Heart right ventricle (tissue), 16 donors: ENCODE results near the gene NUP93. TPM values are rescaled to one million over a fixed set of nuclear protein-coding genes. Genes with fewer than 3 reads are reported as not detected.

Source experiments
- ATAC-seq, 8 donors: fragments of 200-7000 bp; cut with Tn5 transposase; one replicate each; pipeline ENCODE4 v1.9.1; 2020; ENCODE audit warnings: mild to moderate bottlenecking in 8 of 8, moderate library complexity in 8 of 8, moderate number of reproducible peaks in 1 of 8
- DNase-seq, 2 donors: peaks; one replicate each; pipeline ENCODE4 v3.0.0-alpha.2; 2020
- H3K27ac ChIP-seq, 10 donors: fragments of 200-600 bp; sonication (generic) in 2 of 10; one replicate each; pipeline versions ENCODE4 v1.5.0 to v1.8.0; 2020 to 2022; ENCODE audit warnings: mild to moderate bottlenecking in 3 of 10
- H3K27me3 ChIP-seq, 7 donors: fragments of 200-600 bp; one replicate each; pipeline ENCODE4 v1.8.0; 2021 to 2022; ENCODE audit warnings: mild to moderate bottlenecking in 2 of 7
- H3K36me3 ChIP-seq, 9 donors: fragments of 200-600 bp; sonication (generic) in 1 of 9; one replicate each; pipeline versions ENCODE4 v1.5.0 to v1.8.0; 2020 to 2022; ENCODE audit warnings: mild to moderate bottlenecking in 2 of 9
- H3K4me1 ChIP-seq, 9 donors: fragments of 200-600 bp; sonication (generic) in 1 of 9; one replicate each; pipeline versions ENCODE4 v1.5.0 to v1.8.0; 2020 to 2022; ENCODE audit warnings: mild to moderate bottlenecking in 4 of 9
- H3K4me3 ChIP-seq, 10 donors: fragments of 200-600 bp; sonication (generic) in 2 of 10; one replicate each; pipeline versions ENCODE4 v1.5.0 to v1.8.0; 2020 to 2022; ENCODE audit warnings: mild to moderate bottlenecking in 7 of 10, moderate library complexity in 2 of 10
- H3K9me3 ChIP-seq, 11 donors: fragments of 200-600 bp in 10 of 11; sonication (generic) in 2 of 11; one replicate each; pipeline versions ENCODE4 v1.5.0 to v1.8.0; 2013 to 2022; ENCODE audit warnings: mild to moderate bottlenecking in 2 of 11, control low read depth in 1 of 11, moderate library complexity in 1 of 11
- CTCF ChIP-seq, 9 donors: fragments of 200-600 bp; sonication (generic) in 2 of 9; IDR thresholded peaks; one replicate each; pipeline versions ENCODE4 v1.5.0 to v1.8.0; 2021 to 2022; ENCODE audit warnings: antibody characterized with exemption in 9 of 9, mild to moderate bottlenecking in 5 of 9, moderate library complexity in 1 of 9
- WGBS, 2 donors: extraction: QIAGEN DNeasy Blood & Tissue Kit; methylation state at CpG; one replicate each; pipeline ENCODE4 v1.1.7; 2013; ENCODE audit warnings: inconsistent platforms in 1 of 2; 5-methylcytosine and 5-hydroxymethylcytosine counted together
- intact Hi-C, 10 donors: fragments of 100-400 bp; cut with DNase I; formaldehyde crosslinking; loops; one replicate each; pipeline versions ENCODE4 v1.11.1 to v1.14.2; 2022
- long read RNA-seq, 3 donors: library from polyadenylated mRNA; unstranded; transcript quantifications; one replicate each; pipeline ENCODE4 v2.0.0, GENCODE V29; 2020 to 2021
- polyA plus RNA-seq, 2 donors: library from polyadenylated mRNA; stranded (reverse); fragments of 200-250 nt; gene quantifications; one replicate each; pipeline ENCODE4 v1.2.3, GENCODE V29; 2013
- total RNA-seq, 10 donors: library from RNA; stranded (reverse); fragmentation: NEBNext Ultra II Directional in 3 of 10; extraction: Animal tissue kit (Norgen Biotek cat#: 25700) in 3 of 10; gene quantifications; one replicate each; pipeline versions ENCODE4 v1.2.1 to v1.2.4, GENCODE V29; 2021 to 2023
- donor health status: Arrhythmogenic right ventricular cardiomyopathy.
- donor health status: ischemic (EF 13 %, LVEDD 7.1; RV severe dilation, severe dysfunction).
- donor health status: healthy with polysubstance abuse.
- donor health status: DM: no; HTN: yes; CAD: no.
- donor health status: DM: no; HTN: no; CAD: no.
- donor health status: ischemic (EF 25% LVEDD 6.9; RV normal size, moderate dysfunction).
- donor health status: ischemic (EF 25% LVEDD 5.7; RV mildly dilated, moderate dysfunction).
- donor health status: healthy.
- donor health status: DM: yes; HTN: yes; CAD: no.
- donor health status: Ischemic cardiomyopathy.
- donor health status: ischemic (EF 35%, LVEDD 5.7; RV mildly dilated, moderate dysfunction).
- donor health status: nonischemic (EF 11% LVEDD 7.7; RV severe dilation, severe dysfunction).
- donor health status: DM: yes; HTN: yes; CAD: no.
- donor health status: PGD.
- donor health status: ischemic (EF 29% LVEDD 5.4; RV normal size, mild dysfunction).
- donor health status: nonischemic (EF 23%, LVEDD 6.1; RV moderate dilation, normal function).

The NUP93 gene
- total RNA-seq: 10 to 100 TPM; 25.4 to 34.8 (median 27.6) TPM
- 10 to 100 TPM; 27.2 to 32.3 TPM for polyA plus RNA-seq
- long read RNA-seq, donor 1, transcript NUP93-201 (22 exons, 2,741 nt): major isoform, 39 of 47 reads
- long read RNA-seq, donor 1, partial matches to known transcripts: 1 of 47 reads
- long read RNA-seq, donor 1, other reads (novel, unspliced or antisense): 6 of 47 reads
- long read RNA-seq, donor 2, transcript NUP93-201 (22 exons, 2,741 nt): major isoform, 30 of 35 reads
- long read RNA-seq, donor 2, partial matches to known transcripts: 3 of 35 reads
- long read RNA-seq, donor 2, other reads (novel, unspliced or antisense): 2 of 35 reads
- long read RNA-seq, donor 3, transcript NUP93-201 (22 exons, 2,741 nt): major isoform, 104 of 122 reads
- long read RNA-seq, donor 3, partial matches to known transcripts: 6 of 122 reads
- long read RNA-seq, donor 3, other reads (novel, unspliced or antisense): 12 of 122 reads

DNA sequence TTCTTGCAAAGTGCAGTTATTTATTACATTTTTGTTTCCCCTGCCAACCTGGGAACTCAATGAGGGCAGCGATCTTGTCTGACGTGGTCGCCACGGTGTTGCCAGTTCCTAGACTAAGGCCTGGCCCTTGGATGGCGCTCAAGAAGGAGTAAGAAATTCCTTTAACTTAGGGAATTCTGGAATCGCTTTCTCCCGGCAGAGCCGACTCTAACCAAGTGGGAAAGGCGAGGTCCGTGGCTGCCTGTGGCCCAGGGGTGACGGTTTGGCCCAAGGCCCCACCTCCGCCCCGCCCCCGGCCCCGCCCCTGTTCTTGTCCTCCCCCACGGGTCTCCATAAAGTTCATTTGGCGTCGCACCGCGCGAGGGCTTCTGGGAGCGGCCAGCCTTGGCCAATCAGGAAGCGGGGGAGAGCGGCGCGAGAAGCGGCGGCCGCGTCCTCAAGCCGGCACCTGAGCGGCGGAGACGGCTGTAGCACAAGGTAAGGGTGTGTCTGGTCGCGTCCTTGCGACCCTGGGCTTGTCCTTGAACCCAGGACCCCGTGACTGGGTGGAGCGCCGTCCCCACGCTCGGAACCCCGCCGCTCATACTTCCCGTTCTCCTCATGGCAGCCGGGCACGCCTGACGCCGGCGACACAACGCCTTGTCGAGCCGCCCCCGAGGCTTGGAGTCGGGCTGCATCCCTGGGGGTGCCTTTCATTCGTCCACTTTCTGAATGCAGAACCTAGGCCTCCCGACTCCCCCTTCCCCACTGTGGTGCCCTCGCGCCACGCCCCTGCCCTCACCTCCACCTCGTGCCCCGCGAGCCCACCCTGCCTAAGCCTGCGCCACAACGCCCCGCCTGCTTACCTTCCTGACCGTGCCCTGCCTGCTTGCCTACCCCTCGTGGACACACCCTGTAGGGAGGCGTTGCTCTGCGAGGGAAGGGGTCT, at the start of gene NUP93:
Gene NUP93 (plus strand): TSS at position 395 of the 928 bp plus-strand sequence. CDS start 18,119 bp downstream, outside the sequence.
- ATAC-seq: peak; percentile 96 to 99 (median 99)

GRCh38 chr16:56681939-56682702, 47.8 kb upstream of the NUP93 start, which contains the start of gene MT1X:
TSS of gene MT1X (plus strand) at chr16:56682470. CDS start at chr16:56682541, 71 bp downstream.
- peaks cover 0 to 12% (median 0%) of the 10 kb centered on the region in 11 donors for H3K9me3 ChIP-seq
- TF ChIP-seq CTCF (IDR thresholded peaks at IDR 0.05): no peak
- DNase-seq (peak; percentile 88 to 95), ATAC-seq (peak; percentile 93 to 99 (median 98))
- peaks cover 0 to under 1% (median 0%) of the 10 kb centered on the region in 7 donors for H3K27me3 ChIP-seq
- no peaks in the 10 kb centered on the region for H3K36me3 ChIP-seq
- intact Hi-C loops: loop anchor here in 8 of 10 donors (1.0 to 5.0 kb wide), 7 partner anchors 40 to 80 kb away; partner anchors contain the start of genes MT2A (in 6 of the 8) and MT1E (in 2 of the 8)
- H3K4me3 ChIP-seq: peak within 1 kb of the TSS; percentile 37 to 71 (median 58)
- peak within 1 kb of the TSS; percentile 60 to 90 (median 82) for H3K27ac ChIP-seq
- WGBS, 2 donors: 1% methylated on average over 49 of the region's 49 CpGs
- H3K4me1 ChIP-seq: peaks cover 0 to 55% (median 28%) of the 10 kb centered on the region in 9 donors

More for the DNA sequence above, at the start of gene NUP93:
- Histone ChIP-seq H3K4me3 (peak within 1 kb of the TSS; percentile 74 to 97 (median 90)), H3K36me3 (no peaks in the 10 kb centered on the region), H3K4me1 (peaks cover 3 to 29% (median 18%) of the 10 kb centered on the region in 9 donors), H3K27me3 (no peaks in the 10 kb centered on the region), H3K27ac (peak within 1 kb of the TSS; percentile 44 to 85 (median 80)), H3K9me3 (no peaks in the 10 kb centered on the region)
- TF ChIP-seq CTCF (IDR thresholded peaks at IDR 0.05): no peak
- intact Hi-C loops: no loop called here
- WGBS, 2 donors: 0 to 1% methylated on average over 68 to 70 of the region's 70 CpGs
- DNase-seq: peak; percentile 92 to 93

GRCh38 chr16:56682703-56683397, 47.1 kb upstream of the NUP93 start:
- WGBS, 2 donors: 45 to 52% methylated on average over 8 of the region's 8 CpGs
- Histone ChIP-seq H3K4me3 (peak overlapping the region; percentile 37 to 71 (median 58)), H3K4me1 (peaks cover 0 to 55% (median 28%) of the 10 kb centered on the region in 9 donors), H3K9me3 (peaks cover 0 to 13% (median 0%) of the 10 kb centered on the region in 11 donors), H3K27ac (peak overlapping the region; percentile 6 to 90 (median 82)), H3K27me3 (no peaks in the 10 kb centered on the region), H3K36me3 (no peaks in the 10 kb centered on the region)
- no peak for TF ChIP-seq CTCF (IDR thresholded peaks at IDR 0.05)
- ATAC-seq: peak in 2 of 8 donors; percentile 9 to 10
- DNase-seq: no peak
- intact Hi-C loops: loop anchor here in 8 of 10 donors (1.0 to 5.0 kb wide), 7 partner anchors 41 to 81 kb away; partner anchors contain the start of genes MT2A (in 6 of the 8) and MT1E (in 2 of the 8)
